Upper lobe of left lung (tissue), 4 donors: Measurements from ENCODE around the gene FLT1.

Experiments
- POLR2A ChIP-seq, 4 donors: fragments of 450-650 bp; IDR thresholded peaks; one replicate each; pipeline ENCODE4 v1.5.1; 2016 to 2017; ENCODE audit warnings: antibody characterized with exemption in 4 of 4, mild to moderate bottlenecking in 2 of 4
- TF ChIP-seq, protein P1 (sequence below), 6 experiments: fragments of 450-650 bp in 4 of 6; fragments of 200-600 bp in 2 of 6; sonication (generic) in 2 of 6; IDR thresholded peaks; one replicate each; pipeline ENCODE4 v1.5.1; 2016 to 2019; ENCODE audit warnings: antibody characterized with exemption in 6 of 6

DNA sequence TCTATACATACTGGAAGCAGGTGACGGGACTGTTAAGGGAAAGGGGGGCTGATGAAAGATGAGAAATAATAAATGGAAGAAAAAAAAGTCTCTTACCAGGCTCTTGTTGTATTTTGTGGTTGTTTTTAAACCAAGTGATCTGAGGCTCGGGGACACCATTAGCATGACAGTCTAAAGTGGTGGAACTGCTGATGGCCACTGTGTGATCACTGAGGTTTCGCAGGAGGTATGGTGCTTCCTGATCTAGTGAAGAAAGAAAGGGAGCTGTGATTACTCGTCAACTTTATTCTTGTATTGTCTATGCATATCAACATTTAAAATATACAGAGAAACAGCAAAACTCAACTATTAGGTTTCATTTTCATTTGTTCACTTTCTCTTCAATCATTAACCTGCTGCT lies 110.1 kb downstream of the FLT1 start:
- TF ChIP-seq, protein P1, sequence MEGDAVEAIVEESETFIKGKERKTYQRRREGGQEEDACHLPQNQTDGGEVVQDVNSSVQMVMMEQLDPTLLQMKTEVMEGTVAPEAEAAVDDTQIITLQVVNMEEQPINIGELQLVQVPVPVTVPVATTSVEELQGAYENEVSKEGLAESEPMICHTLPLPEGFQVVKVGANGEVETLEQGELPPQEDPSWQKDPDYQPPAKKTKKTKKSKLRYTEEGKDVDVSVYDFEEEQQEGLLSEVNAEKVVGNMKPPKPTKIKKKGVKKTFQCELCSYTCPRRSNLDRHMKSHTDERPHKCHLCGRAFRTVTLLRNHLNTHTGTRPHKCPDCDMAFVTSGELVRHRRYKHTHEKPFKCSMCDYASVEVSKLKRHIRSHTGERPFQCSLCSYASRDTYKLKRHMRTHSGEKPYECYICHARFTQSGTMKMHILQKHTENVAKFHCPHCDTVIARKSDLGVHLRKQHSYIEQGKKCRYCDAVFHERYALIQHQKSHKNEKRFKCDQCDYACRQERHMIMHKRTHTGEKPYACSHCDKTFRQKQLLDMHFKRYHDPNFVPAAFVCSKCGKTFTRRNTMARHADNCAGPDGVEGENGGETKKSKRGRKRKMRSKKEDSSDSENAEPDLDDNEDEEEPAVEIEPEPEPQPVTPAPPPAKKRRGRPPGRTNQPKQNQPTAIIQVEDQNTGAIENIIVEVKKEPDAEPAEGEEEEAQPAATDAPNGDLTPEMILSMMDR (IDR thresholded peaks at IDR 0.05), result no peak
- no peak for TF ChIP-seq POLR2A (IDR thresholded peaks at IDR 0.05)
